NCI-H2227 (cell line): ENCODE measurements around the gene RAB8A.
"Not testable (repeated sequence)": the region's sequence is repeated elsewhere in the genome, so short reads cannot be mapped to it uniquely, and the experiment has no call there.

Experiments used
- DNase-seq: peaks from one replicate; lab custom pipeline; 2025; ENCODE audit not compliant: unreplicated experiment; lab: John Stamatoyannopoulos, UW

RAB8A gene

GRCh38 chr19:16170134-16170533 lies 58.4 kb downstream of the RAB8A start:
- DNase-seq = no peak

- no peak for DNase-seq
These were observed 64.3 kb downstream of the RAB8A start for GRCh38 chr19:16175954-16176353.

GRCh38 chr19:16178866-16179265 lies 67.2 kb downstream of the RAB8A start:
- DNase-seq = not testable (repeated sequence)

- no peak for DNase-seq
These were observed 68.9 kb downstream of the RAB8A start for GRCh38 chr19:16180611-16181010.
